Common myeloid progenitor, CD34-positive (primary cell): ENCODE results near the gene PARVB.

ENCODE experiments used
- CTCF ChIA-PET: fragments of 350-600 bp; sonication (Branson Sonifier 250); formaldehyde crosslinking; loops from one replicate; lab custom pipeline; 2021; ENCODE audit warnings: antibody characterized with exemption; lab: Charles Lee
- POLR2A ChIA-PET: fragments of 350-600 bp; sonication (Branson Sonifier 250); formaldehyde crosslinking; loops from one replicate; lab custom pipeline; 2021; ENCODE audit warnings: antibody characterized with exemption; lab: Charles Lee
- DNase-seq, 3 donors: peaks; one replicate each; pipeline versions ENCODE4 v3.0.0 to v3.0.0-alpha.2; 2013
- H3K27ac ChIP-seq, 2 experiments: 1 replicate in 1 of 2; 2 replicates in 1 of 2; pipeline ENCODE4 v1.7.0; 2013; ENCODE audit warnings: inconsistent platforms in 2 of 2, low read length in 2 of 2, mild to moderate bottlenecking in 2 of 2, low read depth in 1 of 2, moderate library complexity in 1 of 2; ENCODE audit not compliant: severe bottlenecking in 2 of 2, insufficient read depth in 1 of 2, poor library complexity in 1 of 2
- H3K27me3 ChIP-seq, 5 experiments: replicated peaks in 2 of 5; 1 replicate in 3 of 5; 2 replicates in 2 of 5; pipeline versions ENCODE4 v1.6.1 to v1.7.0; 2013; ENCODE audit warnings: low read length in 4 of 5, mild to moderate bottlenecking in 2 of 5, moderate library complexity in 2 of 5, inconsistent platforms in 1 of 5; ENCODE audit not compliant: insufficient read depth in 5 of 5, control insufficient read depth in 4 of 5
- H3K36me3 ChIP-seq, 4 experiments: 1 replicate in 2 of 4; 2 replicates in 2 of 4; pipeline versions ENCODE4 v1.6.1 to v1.7.0; 2013; ENCODE audit warnings: low read length in 3 of 4, control low read depth in 1 of 4, mild to moderate bottlenecking in 1 of 4; ENCODE audit not compliant: control insufficient read depth in 4 of 4, insufficient read depth in 4 of 4
- H3K4me1 ChIP-seq, 4 experiments: 1 replicate in 3 of 4; 2 replicates in 1 of 4; pipeline versions ENCODE4 v1.6.1 to v1.7.1; 2013; ENCODE audit warnings: low read length in 3 of 4, mild to moderate bottlenecking in 3 of 4, control low read depth in 1 of 4, inconsistent platforms in 1 of 4, moderate library complexity in 1 of 4; ENCODE audit not compliant: control insufficient read depth in 4 of 4, insufficient read depth in 4 of 4; ENCODE audit errors: control extremely low read depth in 1 of 4
- H3K4me3 ChIP-seq, 7 experiments: 1 replicate in 4 of 7; 2 replicates in 3 of 7; pipeline versions ENCODE4 v1.5.1 to v1.7.0; 2013; ENCODE audit warnings: mild to moderate bottlenecking in 7 of 7, low read length in 6 of 7, moderate library complexity in 6 of 7, inconsistent platforms in 2 of 7, low read depth in 2 of 7, control low read depth in 1 of 7; ENCODE audit not compliant: insufficient read depth in 4 of 7, control insufficient read depth in 1 of 7; ENCODE audit errors: extremely low read depth in 1 of 7
- H3K9me3 ChIP-seq, 5 experiments: 1 replicate in 4 of 5; 2 replicates in 1 of 5; pipeline versions ENCODE4 v1.6.1 to v1.7.1; 2013; ENCODE audit warnings: low read length in 4 of 5, mild to moderate bottlenecking in 2 of 5, inconsistent platforms in 1 of 5, low read depth in 1 of 5, moderate library complexity in 1 of 5; ENCODE audit not compliant: control insufficient read depth in 4 of 5, insufficient read depth in 2 of 5; ENCODE audit errors: control extremely low read depth in 1 of 5
- WGBS: methylation state at CpG from one replicate; pipeline ENCODE4 v1.1.5; 2013; ENCODE audit not compliant: insufficient coverage; 5-methylcytosine and 5-hydroxymethylcytosine counted together

The PARVB gene

DNA sequence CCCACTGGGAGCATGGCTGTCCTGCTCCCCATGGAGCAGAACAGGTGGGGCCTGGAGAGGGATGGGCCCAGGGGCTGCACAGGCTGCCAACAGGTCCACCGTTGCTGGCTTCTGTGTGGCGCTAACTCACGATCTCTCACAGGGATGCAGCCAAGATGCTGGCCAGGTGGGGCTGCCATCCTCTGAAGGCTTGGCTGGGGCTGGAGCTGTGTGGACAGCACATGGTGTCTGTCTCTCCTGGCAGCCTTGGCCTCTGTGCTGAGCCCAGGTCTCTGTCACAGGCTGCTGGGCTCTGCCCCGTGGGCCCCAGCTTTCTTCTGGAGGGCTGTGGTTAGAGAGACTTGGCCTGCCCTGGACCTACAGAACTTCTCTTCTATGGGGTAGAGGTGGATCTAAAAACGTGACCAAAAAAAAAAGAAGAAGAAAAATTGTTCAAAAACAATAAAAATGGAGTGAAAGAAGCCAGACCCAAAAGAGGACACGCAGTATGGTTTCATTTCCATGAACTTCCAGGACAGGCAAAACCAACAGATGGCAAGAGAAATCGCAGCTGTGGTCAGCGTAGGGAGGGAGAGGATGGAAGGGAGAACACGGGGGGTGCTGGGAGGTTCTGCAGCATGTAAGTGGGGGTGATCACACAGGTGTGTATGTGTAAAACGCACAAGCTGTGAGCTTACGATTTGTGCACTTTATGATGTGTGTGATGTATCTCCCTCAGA is 168.9 kb downstream of the PARVB start:
- H3K4me1 ChIP-seq, result peaks cover 4 to 37% (median 29%) of the 10 kb centered on the region in 4 experiments
- no peaks in the 10 kb centered on the region for H3K9me3 ChIP-seq
- peak overlapping the region in 1 of 2 experiments; percentile 36 for H3K27ac ChIP-seq
- peaks cover 9 to 71% (median 40%) of the 10 kb centered on the region in 4 experiments for H3K36me3 ChIP-seq
- CTCF ChIA-PET, result interaction anchor here (0.6 kb wide), 1 partner anchor 1059 kb away, joined by 3 read pairs; no protein-coding TSS in a partner anchor
- no peaks in the 10 kb centered on the region for H3K27me3 ChIP-seq
- DNase-seq, result peak in 2 of 3 donors; percentile 19 to 29
- H3K4me3 ChIP-seq, result no peak overlapping the region
- WGBS, result 33% methylated on average over 8 of the region's 11 CpGs
- POLR2A ChIA-PET, result interaction anchor here (1.2 kb wide), 1 partner anchor 12 kb away, joined by 6 read pairs; the partner anchor contains the start of gene PARVG

GRCh38 chr22:44193535-44193891 is 169.4 kb downstream of the PARVB start:
- 39% methylated on average over 3 of the region's 4 CpGs for WGBS
- CTCF ChIA-PET, result interaction anchor here (0.6 kb wide), 1 partner anchor 1059 kb away, joined by 3 read pairs; no protein-coding TSS in a partner anchor
- DNase-seq, result peak in 1 of 3 donors; percentile 24
- Histone ChIP-seq H3K4me1 (peaks cover 4 to 37% (median 29%) of the 10 kb centered on the region in 4 experiments), H3K9me3 (no peaks in the 10 kb centered on the region), H3K27me3 (no peaks in the 10 kb centered on the region), H3K4me3 (no peak overlapping the region), H3K27ac (no peak overlapping the region), H3K36me3 (peaks cover 12 to 76% (median 43%) of the 10 kb centered on the region in 4 experiments)
- POLR2A ChIA-PET, result no interaction called here

- ChIA-PET POLR2A (no interaction called here), CTCF (interaction anchor here (1.8 kb wide), 1 partner anchor 11 kb away, joined by 4 read pairs; no protein-coding TSS in a partner anchor)
- Histone ChIP-seq H3K4me3 (no peak overlapping the region), H3K27ac (no peak overlapping the region), H3K36me3 (peaks cover 17 to 86% (median 48%) of the 10 kb centered on the region in 4 experiments), H3K4me1 (peaks cover 4 to 44% (median 34%) of the 10 kb centered on the region in 4 experiments), H3K27me3 (no peaks in the 10 kb centered on the region), H3K9me3 (no peaks in the 10 kb centered on the region)
- WGBS, result 100% methylated on average over 2 of the region's 2 CpGs
- DNase-seq, result no peak
Observed at GRCh38 chr22:44194569-44194968, 170.5 kb downstream of the PARVB start.

DNA sequence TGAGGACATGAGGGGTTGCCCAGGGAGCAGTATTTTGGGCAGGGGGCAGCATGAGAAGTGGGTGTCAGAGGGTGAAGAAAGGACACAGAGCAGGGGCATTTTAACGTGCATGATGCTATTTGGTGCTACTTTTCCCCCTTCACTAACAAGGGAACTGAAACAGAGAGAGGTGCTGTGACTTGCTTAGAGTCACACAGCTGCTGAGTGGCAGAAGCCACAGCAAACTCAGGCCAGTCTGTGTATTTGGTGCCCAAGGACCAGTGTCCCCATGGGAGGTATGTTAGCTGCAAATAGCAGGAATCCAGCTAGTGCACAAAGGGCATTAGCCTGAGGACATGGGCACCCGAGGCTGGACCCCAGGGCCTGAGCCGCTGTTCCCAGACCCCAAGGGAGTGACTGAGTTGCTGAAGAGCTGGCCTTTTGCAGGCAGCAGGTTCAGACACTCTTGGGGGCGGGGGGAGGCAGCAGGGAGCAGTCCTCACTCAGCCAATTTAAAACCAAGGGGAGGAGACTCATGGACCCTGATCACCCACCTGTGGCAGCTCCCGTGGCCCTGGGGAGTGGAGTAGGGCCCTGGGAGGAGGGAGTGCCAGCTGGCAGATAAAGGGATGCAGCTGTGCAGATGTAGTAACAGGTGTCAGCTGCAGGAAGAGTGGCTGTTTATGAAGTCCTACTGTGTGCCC is 171.2 kb downstream of the PARVB start:
- CTCF ChIA-PET, result interaction anchor here (0.9 to 1.8 kb wide), 3 partner anchors 12 to 16 kb away, joined by 3 to 4 read pairs (median 3); partner anchors contain the start of gene PARVG
- DNase-seq, result no peak
- Histone ChIP-seq H3K27me3 (no peaks in the 10 kb centered on the region), H3K4me1 (peaks cover 4 to 52% (median 41%) of the 10 kb centered on the region in 4 experiments), H3K36me3 (peaks cover 17 to 88% (median 50%) of the 10 kb centered on the region in 4 experiments), H3K4me3 (no peak overlapping the region), H3K27ac (no peak overlapping the region), H3K9me3 (no peaks in the 10 kb centered on the region)
- POLR2A ChIA-PET, result no interaction called here
- 96% methylated on average over 3 of the region's 5 CpGs for WGBS

- WGBS, result 98% methylated on average over 5 of the region's 9 CpGs
- ChIA-PET CTCF (interaction anchor here (0.9 to 1.8 kb wide), 3 partner anchors 13 to 16 kb away, joined by 3 to 4 read pairs (median 3); partner anchors contain the start of gene PARVG), POLR2A (no interaction called here)
- H3K36me3 ChIP-seq, result peaks cover 17 to 90% (median 53%) of the 10 kb centered on the region in 4 experiments
- no peak overlapping the region for H3K4me3 ChIP-seq
- H3K9me3 ChIP-seq, result no peaks in the 10 kb centered on the region
- no peaks in the 10 kb centered on the region for H3K27me3 ChIP-seq
- peaks cover 4 to 52% (median 44%) of the 10 kb centered on the region in 4 experiments for H3K4me1 ChIP-seq
- H3K27ac ChIP-seq, result no peak overlapping the region
- DNase-seq, result no peak
Observed at GRCh38 chr22:44196241-44196640, 172.1 kb downstream of the PARVB start.

DNA sequence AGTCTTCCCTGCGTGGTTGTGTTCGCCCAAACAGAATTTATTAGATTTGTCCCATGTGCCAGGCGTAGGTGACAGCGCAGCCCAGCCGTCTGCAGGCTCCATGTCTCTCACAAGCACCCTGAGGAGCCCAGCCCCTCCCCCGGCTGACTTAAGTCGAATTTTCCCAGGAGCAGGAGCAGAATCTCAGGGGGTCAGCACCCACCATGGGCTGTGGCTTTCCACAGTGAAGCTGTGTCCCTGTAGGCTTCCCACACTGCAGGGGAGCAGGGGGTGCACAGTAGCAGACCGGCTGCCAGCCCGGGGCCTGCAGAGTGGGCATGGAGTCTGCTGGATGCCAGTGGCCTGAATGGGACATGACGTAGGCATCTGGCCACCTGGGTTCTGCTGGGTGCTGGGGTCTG is 172.6 kb downstream of the PARVB start:
- WGBS, result 92% methylated on average over 10 of the region's 10 CpGs
- H3K9me3 ChIP-seq, result no peaks in the 10 kb centered on the region
- peaks cover 19 to 92% (median 58%) of the 10 kb centered on the region in 4 experiments for H3K36me3 ChIP-seq
- no peak overlapping the region for H3K27ac ChIP-seq
- ChIA-PET CTCF (no interaction called here), POLR2A (no interaction called here)
- peaks cover 1 to 47% (median 39%) of the 10 kb centered on the region in 4 experiments for H3K4me1 ChIP-seq
- no peaks in the 10 kb centered on the region for H3K27me3 ChIP-seq
- DNase-seq, result no peak
- H3K4me3 ChIP-seq, result no peak overlapping the region
